Tracheal epithelial cell (primary cell): ENCODE results near the gene FAM120B. TPM values are rescaled to one million over a fixed set of nuclear protein-coding genes. Genes with fewer than 3 reads are reported as not detected.

Experiments
- total RNA-seq: library from RNA; depleted of rRNA; stranded (reverse); fragments of >200 nt; gene quantifications from 2 replicates; pipeline ENCODE4 v1.2.1, GENCODE V29; 2014

The FAM120B gene
- total RNA-seq: 6.0 and 9.4 TPM in 2 replicates

GRCh38 chr6:170306324-170307079, at the start of gene FAM120B:
Gene FAM120B (plus strand): TSS chr6:170306758. CDS start chr6:170317391, 10,633 bp downstream.

GRCh38 chr6:170290296-170291128, 16.0 kb upstream of the FAM120B start, which contains the start of gene DLL1:
Gene DLL1 (minus strand): TSS chr6:170291078. CDS start chr6:170290139, 939 bp downstream.

Other genes starting within 250 kb of the FAM120B start
- 1.7 and 1.9 TPM in 2 replicates for gene DLL1, start 15.7 kb upstream of the FAM120B start, total RNA-seq
- gene PSMB1, start 246.5 kb downstream of the FAM120B start, total RNA-seq: 169 and 254 TPM in 2 replicates
- gene TBP, start 247.6 kb downstream of the FAM120B start, total RNA-seq: 9.2 and 9.8 TPM in 2 replicates